Glutamatergic neuron (in vitro differentiated cells): Measurements from ENCODE around the gene CLIC5. TPM values are rescaled to one million over a fixed set of nuclear protein-coding genes. Genes with fewer than 3 reads are reported as not detected.

Experiments used
- DNase-seq: peaks from one replicate; pipeline ENCODE4 v3.0.0; 2022
- H3K27ac Mint-ChIP-seq: one replicate; pipeline ENCODE4 v1.8.0; 2020; ENCODE audit warnings: mild to moderate bottlenecking, mixed read lengths, inconsistent platforms; ENCODE audit not compliant: unreplicated experiment
- H3K27me3 Mint-ChIP-seq: one replicate; pipeline ENCODE4 v1.8.0; 2020; ENCODE audit warnings: mild to moderate bottlenecking, moderate library complexity, mixed read lengths, inconsistent platforms; ENCODE audit not compliant: unreplicated experiment
- H3K36me3 Mint-ChIP-seq: one replicate; pipeline ENCODE4 v1.8.0; 2020; ENCODE audit warnings: mild to moderate bottlenecking, mixed read lengths, inconsistent platforms; ENCODE audit not compliant: unreplicated experiment
- H3K4me1 Mint-ChIP-seq: one replicate; pipeline ENCODE4 v1.8.0; 2020; ENCODE audit warnings: mild to moderate bottlenecking, low read depth, mixed read lengths, inconsistent platforms; ENCODE audit not compliant: unreplicated experiment
- H3K4me3 Mint-ChIP-seq: one replicate; pipeline ENCODE4 v1.8.0; 2020; ENCODE audit warnings: mild to moderate bottlenecking, mixed read lengths, inconsistent platforms; ENCODE audit not compliant: unreplicated experiment
- H3K9me3 Mint-ChIP-seq: one replicate; pipeline ENCODE4 v1.8.0; 2020; ENCODE audit warnings: mild to moderate bottlenecking, moderate library complexity, mixed read lengths, inconsistent platforms; ENCODE audit not compliant: unreplicated experiment
- CTCF ChIP-seq: fragments of 200-600 bp; sonication (generic); IDR thresholded peaks from one replicate; pipeline ENCODE4 v1.5.0; 2021; ENCODE audit not compliant: partially characterized antibody, unreplicated experiment
- total RNA-seq: library from RNA; stranded (reverse); fragmentation: NEBNext Ultra II Directional; extraction: Animal tissue kit (Norgen Biotek cat#: 25700); gene quantifications from one replicate; pipeline ENCODE4 v1.2.1, GENCODE V29; 2021; ENCODE audit not compliant: unreplicated experiment

CLIC5 gene
- total RNA-seq, 1 donor from 2014 or later: not detected

GRCh38 chr6:45872827-45873365, 142.8 kb downstream of the CLIC5 start:
- H3K4me3 Mint-ChIP-seq: no peak overlapping the region
- H3K4me1 Mint-ChIP-seq: peaks cover 25% of the 10 kb centered on the region
- peaks cover 12% of the 10 kb centered on the region for H3K9me3 Mint-ChIP-seq
- H3K27me3 Mint-ChIP-seq: peaks cover 2% of the 10 kb centered on the region
- H3K36me3 Mint-ChIP-seq: no peaks in the 10 kb centered on the region
- H3K27ac Mint-ChIP-seq: no peak overlapping the region
- DNase-seq: no peak
- no peak for TF ChIP-seq CTCF

GRCh38 chr6:45870531-45870930, 145.1 kb downstream of the CLIC5 start:
- no peaks in the 10 kb centered on the region for H3K36me3 Mint-ChIP-seq
- DNase-seq: no peak
- H3K4me3 Mint-ChIP-seq: no peak overlapping the region
- TF ChIP-seq CTCF: no peak
- H3K27ac Mint-ChIP-seq: no peak overlapping the region
- H3K9me3 Mint-ChIP-seq: peaks cover 6% of the 10 kb centered on the region
- peaks cover 21% of the 10 kb centered on the region for H3K4me1 Mint-ChIP-seq
- peaks cover 5% of the 10 kb centered on the region for H3K27me3 Mint-ChIP-seq

GRCh38 chr6:45864651-45865050, 151.0 kb downstream of the CLIC5 start:
- peaks cover 3% of the 10 kb centered on the region for H3K4me1 Mint-ChIP-seq
- DNase-seq: no peak
- H3K9me3 Mint-ChIP-seq: no peaks in the 10 kb centered on the region
- TF ChIP-seq CTCF: no peak
- peaks cover 5% of the 10 kb centered on the region for H3K27me3 Mint-ChIP-seq
- no peaks in the 10 kb centered on the region for H3K36me3 Mint-ChIP-seq
- H3K27ac Mint-ChIP-seq: no peak overlapping the region
- H3K4me3 Mint-ChIP-seq: no peak overlapping the region

- DNase-seq: no peak
- TF ChIP-seq CTCF: no peak
- Mint-ChIP-seq H3K4me3 (no peak overlapping the region), H3K9me3 (no peaks in the 10 kb centered on the region), H3K4me1 (no peaks in the 10 kb centered on the region), H3K36me3 (no peaks in the 10 kb centered on the region), H3K27ac (no peak overlapping the region), H3K27me3 (no peaks in the 10 kb centered on the region)
These were observed 157.0 kb downstream of the CLIC5 start for GRCh38 chr6:45858691-45859090.

- no peaks in the 10 kb centered on the region for H3K4me1 Mint-ChIP-seq
- H3K27ac Mint-ChIP-seq: no peak overlapping the region
- no peaks in the 10 kb centered on the region for H3K27me3 Mint-ChIP-seq
- DNase-seq: no peak
- H3K36me3 Mint-ChIP-seq: no peaks in the 10 kb centered on the region
- no peak for TF ChIP-seq CTCF
- H3K4me3 Mint-ChIP-seq: no peak overlapping the region
- H3K9me3 Mint-ChIP-seq: no peaks in the 10 kb centered on the region
These were observed 157.8 kb downstream of the CLIC5 start for GRCh38 chr6:45857827-45858226.
